ENCODE measurements around the gene CRY2. TPM values are rescaled to one million over a fixed set of nuclear protein-coding genes. Genes with fewer than 3 reads are reported as not detected.

The CRY2 gene
- polyA plus RNA-seq, 1 of the 3 experiments (the other 2 are of a cell fraction) = 6.7 TPM

GRCh38 chr11:45895553-45896259 lies 48.4 kb downstream of the CRY2 start:
- ChIA-PET POLR2A (interaction anchor here (1.2 kb wide), 1 partner anchor 15 kb away, joined by 5 read pairs; no protein-coding TSS in a partner anchor), CTCF (interaction anchor here (1.3 to 4.6 kb wide), 5 partner anchors 15 to 111 kb away, joined by 3 to 31 read pairs (median 14); no protein-coding TSS in a partner anchor)

DNA sequence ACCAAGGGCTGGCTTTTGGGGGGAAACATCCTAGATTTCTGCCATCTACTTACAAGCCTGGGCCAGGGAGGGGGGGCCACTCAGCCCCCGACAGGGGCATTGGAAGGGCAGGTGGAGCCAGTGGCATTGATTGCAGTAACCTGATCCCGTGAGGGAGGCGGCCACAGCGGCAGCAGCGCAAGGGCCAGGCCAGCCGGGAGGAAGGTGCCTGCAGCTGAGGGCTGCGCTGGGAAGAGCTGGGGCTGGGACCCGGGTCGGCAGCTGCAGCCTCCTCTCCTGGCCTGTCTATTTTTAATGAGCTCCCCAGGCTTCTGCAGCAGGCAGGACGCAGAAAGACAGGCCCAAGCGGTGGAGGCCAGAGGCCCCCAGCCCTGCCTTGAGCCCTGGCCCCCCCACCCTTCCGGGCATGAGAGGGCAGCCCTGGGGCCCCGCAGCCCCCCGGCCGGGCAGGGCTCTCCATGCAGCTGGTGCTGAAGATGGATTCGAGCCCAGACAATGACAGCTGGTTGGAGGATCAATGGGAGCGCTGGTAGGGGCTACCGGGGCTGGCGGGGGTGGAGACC lies 49.2 kb downstream of the CRY2 start:
- Histone ChIP-seq H3K4me1 (ENCODE audit: control insufficient read depth in 1 of 2, insufficient read depth in 2 of 2, low read depth in 1 of 2, low read length in 1 of 2) (peaks cover 11 to 43% of the 10 kb centered on the region in 2 experiments; a peak in 2 of 4 replicates), H3K9ac (no peak overlapping the region), H2AFZ (ENCODE audit: low read depth) (no peak overlapping the region), H3K79me2 (ENCODE audit: insufficient read depth) (no peaks in the 10 kb centered on the region), H3K27me3 (ENCODE audit: insufficient read depth) (no peaks in the 10 kb centered on the region), H3K36me3 (replicated peaks in 1 of 2; ENCODE audit: control insufficient read depth in 1 of 2, insufficient read depth in 2 of 2, low read length in 1 of 2) (no peaks in the 10 kb centered on the region), H3K4me3 (ENCODE audit: low read depth in 2 of 2, low read length in 1 of 2) (no peak overlapping the region), H3F3A (replicated peaks; ENCODE audit: insufficient read depth) (no peaks in the 10 kb centered on the region), H3K4me2 (no peak overlapping the region), H3K27ac (ENCODE audit: low read depth in 2 of 2, low read length in 1 of 2) (peak overlapping the region in 1 of 2 experiments; percentile 50; a peak in 2 of 4 replicates), H4K20me1 (ENCODE audit: insufficient read depth) (peaks cover 7% of the 10 kb centered on the region; the same call in 1 of the 2 replicates), H3K9me2 (no peaks in the 10 kb centered on the region), H3K9me3 (no peaks in the 10 kb centered on the region)
- ChIA-PET POLR2A (interaction anchor here (1.2 kb wide), 1 partner anchor 16 kb away, joined by 5 read pairs; no protein-coding TSS in a partner anchor), CTCF (interaction anchor here (1.6 to 4.6 kb wide), 4 partner anchors 15 to 110 kb away, joined by 7 to 31 read pairs (median 14); no protein-coding TSS in a partner anchor)
- 44% methylated on average over 5 of the region's 19 CpGs for WGBS (ENCODE audit: low lambda C conversion rate)
- TF ChIP-seq MXI1 (IDR thresholded peaks at IDR 0.05; ENCODE audit: low read depth, low read length) (0 out of 2 replicates have a peak, but pooled peaks have one; percentile 28), REST (IDR thresholded peaks at IDR 0.05; ENCODE audit: low read depth, low read length) (peak; percentile 78), RXRA (IDR thresholded peaks at IDR 0.05; ENCODE audit: borderline replicate concordance, low read depth) (no peak), RAD21 (IDR thresholded peaks at IDR 0.05; ENCODE audit: low read length) (0 out of 2 replicates have a peak, but pooled peaks have one; percentile 6)
- TF ChIP-seq, protein P1, sequence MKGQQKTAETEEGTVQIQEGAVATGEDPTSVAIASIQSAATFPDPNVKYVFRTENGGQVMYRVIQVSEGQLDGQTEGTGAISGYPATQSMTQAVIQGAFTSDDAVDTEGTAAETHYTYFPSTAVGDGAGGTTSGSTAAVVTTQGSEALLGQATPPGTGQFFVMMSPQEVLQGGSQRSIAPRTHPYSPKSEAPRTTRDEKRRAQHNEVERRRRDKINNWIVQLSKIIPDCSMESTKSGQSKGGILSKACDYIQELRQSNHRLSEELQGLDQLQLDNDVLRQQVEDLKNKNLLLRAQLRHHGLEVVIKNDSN (IDR thresholded peaks at IDR 0.05; ENCODE audit: borderline replicate concordance, low read depth) = no peak
- DNase-seq = peak; percentile 73

More at GRCh38 chr11:45895553-45896259, 48.4 kb downstream of the CRY2 start:
- Histone ChIP-seq H3K27ac (ENCODE audit: low read depth in 2 of 2, low read length in 1 of 2) (peak overlapping the region in 1 of 2 experiments; percentile 50; a peak in 2 of 4 replicates), H3K9me2 (no peaks in the 10 kb centered on the region), H3K79me2 (ENCODE audit: insufficient read depth) (no peaks in the 10 kb centered on the region), H3K27me3 (ENCODE audit: insufficient read depth) (no peaks in the 10 kb centered on the region), H3K36me3 (replicated peaks in 1 of 2; ENCODE audit: control insufficient read depth in 1 of 2, insufficient read depth in 2 of 2, low read length in 1 of 2) (no peaks in the 10 kb centered on the region), H3K4me2 (no peak overlapping the region), H3F3A (replicated peaks; ENCODE audit: insufficient read depth) (no peaks in the 10 kb centered on the region), H3K9me3 (no peaks in the 10 kb centered on the region), H4K20me1 (ENCODE audit: insufficient read depth) (peaks cover under 1% of the 10 kb centered on the region; the same call in 1 of the 2 replicates), H3K9ac (no peak overlapping the region), H2AFZ (ENCODE audit: low read depth) (no peak overlapping the region), H3K4me1 (ENCODE audit: control insufficient read depth in 1 of 2, insufficient read depth in 2 of 2, low read depth in 1 of 2, low read length in 1 of 2) (peaks cover 7 to 35% of the 10 kb centered on the region in 2 experiments; a peak in 2 of 4 replicates), H3K4me3 (ENCODE audit: low read depth in 2 of 2, low read length in 1 of 2) (no peak overlapping the region)
- TF ChIP-seq MEF2A (IDR thresholded peaks at IDR 0.05; ENCODE audit: borderline replicate concordance, low read depth) (no peak), MAX (IDR thresholded peaks at IDR 0.05; ENCODE audit: low read depth) (no peak)
- 91% methylated on average over 7 of the region's 8 CpGs for WGBS (ENCODE audit: low lambda C conversion rate)
- DNase-seq = peak; percentile 32
